Kidney epithelial cell (primary cell): Measurements from ENCODE around the gene PDE2A. TPM values are rescaled to one million over a fixed set of nuclear protein-coding genes. Genes with fewer than 3 reads are reported as not detected.

Source experiments
- DNase-seq: peaks from one replicate; pipeline ENCODE4 v3.0.0-alpha.2; 2010; ENCODE audit warnings: low read depth
- H3K27me3 ChIP-seq: 2 replicates; pipeline ENCODE4 v1.6.0; 2011; ENCODE audit warnings: low read length; ENCODE audit not compliant: control insufficient read depth, insufficient read depth
- H3K36me3 ChIP-seq: 2 replicates; pipeline ENCODE4 v1.5.1; 2011; ENCODE audit warnings: low read length; ENCODE audit not compliant: control insufficient read depth, insufficient read depth
- H3K4me3 ChIP-seq: 2 replicates; pipeline ENCODE4 v1.5.1; 2011; ENCODE audit warnings: low read depth, mild to moderate bottlenecking, control low read depth, low read length
- total RNA-seq: library from RNA; depleted of rRNA; stranded (reverse); fragments of >200 nt; gene quantifications from 2 replicates; pipeline ENCODE4 v1.2.3, GENCODE V29; 2015
- TF ChIP-seq, protein P1 (sequence below): IDR thresholded peaks from 2 replicates; pipeline ENCODE4 v1.5.1; 2011; ENCODE audit warnings: mild to moderate bottlenecking, moderate library complexity, low read length, control low read depth, inconsistent platforms; ENCODE audit not compliant: insufficient read depth, poor library complexity, severe bottlenecking

Gene PDE2A
- total RNA-seq, 1 donor from 2014 or later = 4.3 TPM

DNA sequence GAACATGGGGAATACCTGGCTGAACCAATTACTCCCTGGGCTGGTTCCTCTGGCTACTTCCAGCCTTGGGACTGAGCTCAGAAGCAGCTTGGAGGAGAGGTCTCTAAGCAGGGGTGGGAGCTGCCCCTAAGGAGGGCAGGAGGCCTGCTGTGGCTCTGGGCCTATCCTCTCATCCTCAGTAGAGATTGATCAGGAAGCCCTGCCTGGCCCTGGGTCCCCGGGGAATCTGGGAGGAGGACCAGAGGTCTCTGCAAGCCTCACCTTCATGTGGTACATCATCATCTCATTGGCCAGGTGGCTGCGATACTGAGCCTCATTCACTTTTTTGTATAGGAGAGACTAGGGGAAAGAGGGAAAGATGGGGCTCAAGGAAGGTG, 91.1 kb downstream of the PDE2A start:
- Histone ChIP-seq H3K27me3 (peaks cover 57% of the 10 kb centered on the region), H3K4me3 (no peak overlapping the region), H3K36me3 (no peaks in the 10 kb centered on the region)
- no peak for DNase-seq
- TF ChIP-seq, protein P1, sequence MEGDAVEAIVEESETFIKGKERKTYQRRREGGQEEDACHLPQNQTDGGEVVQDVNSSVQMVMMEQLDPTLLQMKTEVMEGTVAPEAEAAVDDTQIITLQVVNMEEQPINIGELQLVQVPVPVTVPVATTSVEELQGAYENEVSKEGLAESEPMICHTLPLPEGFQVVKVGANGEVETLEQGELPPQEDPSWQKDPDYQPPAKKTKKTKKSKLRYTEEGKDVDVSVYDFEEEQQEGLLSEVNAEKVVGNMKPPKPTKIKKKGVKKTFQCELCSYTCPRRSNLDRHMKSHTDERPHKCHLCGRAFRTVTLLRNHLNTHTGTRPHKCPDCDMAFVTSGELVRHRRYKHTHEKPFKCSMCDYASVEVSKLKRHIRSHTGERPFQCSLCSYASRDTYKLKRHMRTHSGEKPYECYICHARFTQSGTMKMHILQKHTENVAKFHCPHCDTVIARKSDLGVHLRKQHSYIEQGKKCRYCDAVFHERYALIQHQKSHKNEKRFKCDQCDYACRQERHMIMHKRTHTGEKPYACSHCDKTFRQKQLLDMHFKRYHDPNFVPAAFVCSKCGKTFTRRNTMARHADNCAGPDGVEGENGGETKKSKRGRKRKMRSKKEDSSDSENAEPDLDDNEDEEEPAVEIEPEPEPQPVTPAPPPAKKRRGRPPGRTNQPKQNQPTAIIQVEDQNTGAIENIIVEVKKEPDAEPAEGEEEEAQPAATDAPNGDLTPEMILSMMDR = no peak

GRCh38 chr11:72582206-72583176, 91.7 kb downstream of the PDE2A start:
- no peak for DNase-seq
- peaks cover 50% of the 10 kb centered on the region for H3K27me3 ChIP-seq
- H3K36me3 ChIP-seq = no peaks in the 10 kb centered on the region
- TF ChIP-seq, protein P1 = no peak
- no peak overlapping the region for H3K4me3 ChIP-seq

DNA sequence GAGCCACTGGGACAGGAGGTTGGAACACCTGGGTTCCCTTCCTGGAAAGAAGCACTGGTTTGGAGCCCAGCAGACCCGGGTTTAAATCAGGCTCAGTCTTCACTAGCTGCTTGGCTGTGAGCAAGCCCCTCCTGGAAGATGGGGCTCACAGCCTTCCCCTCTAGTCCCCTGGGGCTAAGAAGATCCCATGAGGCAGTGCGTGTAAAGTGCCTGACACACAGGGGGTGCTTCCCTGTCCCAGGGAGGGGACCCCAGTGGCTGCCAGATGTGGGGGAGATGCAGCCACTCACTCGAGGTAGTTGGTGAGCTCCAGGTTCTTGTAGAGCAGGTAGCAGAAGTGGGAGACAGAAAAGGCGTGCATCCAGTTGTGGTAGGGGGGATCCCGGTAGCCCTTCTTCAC, 93.2 kb downstream of the PDE2A start:
- DNase-seq = no peak
- peaks cover 37% of the 10 kb centered on the region for H3K27me3 ChIP-seq
- no peak overlapping the region for H3K4me3 ChIP-seq

DNA sequence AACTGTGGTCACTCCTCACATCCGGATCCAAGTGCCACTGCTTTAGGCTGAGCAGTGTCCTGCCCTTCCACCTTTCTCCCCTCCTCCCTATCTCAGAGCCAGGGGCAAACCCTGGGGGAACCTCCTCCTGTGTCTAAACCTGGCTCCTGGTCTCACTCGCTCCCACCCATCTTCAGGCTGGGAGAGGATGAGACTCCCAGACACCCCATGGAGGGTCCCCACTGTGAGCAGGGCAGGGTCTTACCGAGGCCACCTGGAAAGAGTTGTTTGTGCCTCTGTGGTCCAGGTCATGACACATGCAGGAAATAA, 93.6 kb downstream of the PDE2A start:
- DNase-seq = no peak
- H3K36me3 ChIP-seq = no peaks in the 10 kb centered on the region
- peaks cover 34% of the 10 kb centered on the region for H3K27me3 ChIP-seq
- H3K4me3 ChIP-seq = no peak overlapping the region
- TF ChIP-seq, protein P1 = no peak

More for the DNA sequence above, 93.2 kb downstream of the PDE2A start:
- TF ChIP-seq, protein P1 = no peak
- H3K36me3 ChIP-seq = no peaks in the 10 kb centered on the region

DNA sequence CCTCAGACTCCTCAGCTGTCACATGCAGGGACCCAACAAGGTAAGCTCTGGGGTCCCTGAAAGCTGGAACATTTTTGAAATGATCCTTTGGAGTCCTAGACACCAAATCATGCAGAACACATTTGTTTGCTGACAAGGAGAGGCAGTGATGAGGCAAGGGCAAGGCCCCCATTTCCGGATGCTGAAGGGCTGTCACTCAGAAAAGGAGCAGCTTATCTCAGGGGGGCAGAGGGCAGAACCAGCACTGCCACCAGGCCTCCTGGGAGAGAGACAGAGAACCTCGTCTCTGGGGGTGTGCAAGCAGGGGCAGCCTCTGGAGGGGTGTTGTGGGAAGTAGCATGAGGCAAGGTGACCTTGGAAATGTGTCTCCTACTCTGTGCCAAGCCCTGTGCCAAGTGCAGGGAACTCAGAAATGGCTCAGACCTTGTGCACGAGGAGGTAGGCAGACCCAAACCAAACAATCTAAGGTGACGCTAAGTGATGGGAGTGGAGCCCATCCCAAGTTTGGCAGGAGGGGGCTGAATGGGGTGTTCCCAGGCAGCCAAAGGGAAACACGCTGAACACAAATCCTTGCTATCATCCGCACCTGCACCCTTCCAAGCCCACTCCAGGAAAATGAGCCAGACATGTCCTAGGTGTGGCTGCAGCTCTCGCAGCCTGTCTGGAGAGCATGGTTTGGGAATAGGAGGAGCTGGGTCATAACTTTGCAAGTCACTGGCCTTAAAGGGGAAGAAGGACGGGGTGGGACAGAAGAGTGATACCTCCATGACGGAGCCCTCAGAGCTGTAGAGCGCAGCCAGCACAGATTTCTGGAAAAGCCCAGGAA, 94.2 kb downstream of the PDE2A start:
- H3K4me3 ChIP-seq = no peak overlapping the region
- peaks cover 28% of the 10 kb centered on the region for H3K27me3 ChIP-seq
- TF ChIP-seq, protein P1 = no peak
- no peaks in the 10 kb centered on the region for H3K36me3 ChIP-seq
- DNase-seq = no peak
